SK-N-SH (cell line): ENCODE measurements around the gene AFF3. TPM values are rescaled to one million over a fixed set of nuclear protein-coding genes. Genes with fewer than 3 reads are reported as not detected.

ENCODE experiments used
- CTCF ChIA-PET: fragments of 300-600, 350-600 bp; formaldehyde crosslinking; extraction: SDS; loops from one replicate; lab custom pipeline; 2021; lab: Yijun Ruan, JAX
- POLR2A ChIA-PET: fragments of 350-600 bp; sonication (Branson Sonifier 250); formaldehyde crosslinking; extraction: SDS; loops from one replicate; lab custom pipeline; 2020; ENCODE audit warnings: antibody characterized with exemption, inconsistent platforms; lab: Yijun Ruan, JAX
- DNase-seq: peaks from one replicate; pipeline ENCODE4 v3.0.0; 2012
- H2AFZ ChIP-seq: fragments of 200-600 bp; sonication (generic); 2 replicates; pipeline ENCODE4 v1.8.1; 2016; ENCODE audit warnings: antibody characterized with exemption, mild to moderate bottlenecking, low read depth
- H3F3A ChIP-seq: fragments of 200-600 bp; sonication (generic); replicated peaks from 2 replicates; pipeline ENCODE3; 2016; ENCODE audit warnings: antibody characterized with exemption, mild to moderate bottlenecking; ENCODE audit not compliant: insufficient read depth
- H3K27ac ChIP-seq, 2 experiments: fragments of 200-500 bp in 1 of 2; fragments of 200-600 bp in 1 of 2; sonication (Bioruptor generic) in 1 of 2; sonication (generic), shearing (Covaris generic) in 1 of 2; 2 replicates each; pipeline versions ENCODE4 v1.5.1 to v1.6.1; 2014 to 2016; ENCODE audit warnings: low read depth in 2 of 2, inconsistent platforms in 1 of 2, low read length in 1 of 2, mild to moderate bottlenecking in 1 of 2, mixed read lengths in 1 of 2
- H3K27me3 ChIP-seq: fragments of 200-600 bp; sonication (generic), shearing (Covaris generic); 2 replicates; pipeline ENCODE4 v1.6.1; 2016; ENCODE audit warnings: mixed run types; ENCODE audit not compliant: insufficient read depth
- H3K36me3 ChIP-seq, 2 experiments: fragments of 200-500 bp in 1 of 2; fragments of 200-600 bp in 1 of 2; sonication (Bioruptor generic) in 1 of 2; sonication (generic) in 1 of 2; replicated peaks in 1 of 2; 2 replicates each; pipeline versions ENCODE3 to v1.5.1; 2014 to 2016; ENCODE audit warnings: low read length in 1 of 2, mild to moderate bottlenecking in 1 of 2; ENCODE audit not compliant: insufficient read depth in 2 of 2, control insufficient read depth in 1 of 2
- H3K4me1 ChIP-seq, 2 experiments: fragments of 200-500 bp in 1 of 2; fragments of 200-600 bp in 1 of 2; sonication (Bioruptor generic) in 1 of 2; sonication (generic), shearing (Covaris generic) in 1 of 2; 2 replicates each; pipeline versions ENCODE4 v1.5.1 to v1.6.1; 2014 to 2016; ENCODE audit warnings: low read depth in 1 of 2, low read length in 1 of 2, mixed run types in 1 of 2; ENCODE audit not compliant: insufficient read depth in 2 of 2, control insufficient read depth in 1 of 2
- H3K4me2 ChIP-seq: fragments of 200-600 bp; sonication (generic), shearing (Covaris generic); 2 replicates; pipeline ENCODE4 v1.6.1; 2017; ENCODE audit warnings: mixed run types
- H3K4me3 ChIP-seq, 2 experiments: fragments of 200-500 bp in 1 of 2; fragments of 200-600 bp in 1 of 2; sonication (Bioruptor generic) in 1 of 2; sonication (generic), shearing (Covaris generic) in 1 of 2; 2 replicates each; pipeline versions ENCODE4 v1.5.1 to v1.8.1; 2014 to 2016; ENCODE audit warnings: low read depth in 2 of 2, inconsistent platforms in 1 of 2, low read length in 1 of 2, mild to moderate bottlenecking in 1 of 2, mixed read lengths in 1 of 2, moderate library complexity in 1 of 2
- H3K79me2 ChIP-seq: fragments of 200-600 bp; sonication (generic); 2 replicates; pipeline ENCODE4 v1.8.1; 2017; ENCODE audit warnings: mild to moderate bottlenecking; ENCODE audit not compliant: insufficient read depth
- H3K9ac ChIP-seq: fragments of 200-600 bp; sonication (generic); 2 replicates; pipeline ENCODE4 v1.6.1; 2017; ENCODE audit warnings: mixed run types
- H3K9me2 ChIP-seq: fragments of 200-600 bp; sonication (generic); 2 replicates; pipeline ENCODE4 v1.6.1; 2017; ENCODE audit warnings: mixed run types
- H3K9me3 ChIP-seq: fragments of 200-600 bp; sonication (generic); 2 replicates; pipeline ENCODE4 v1.6.1; 2017; ENCODE audit warnings: mixed run types, mild to moderate bottlenecking, moderate library complexity
- H4K20me1 ChIP-seq: fragments of 200-600 bp; sonication (generic); 2 replicates; pipeline ENCODE4 v1.6.1; 2017; ENCODE audit warnings: mild to moderate bottlenecking, mixed run types; ENCODE audit not compliant: insufficient read depth
- CHD2 ChIP-seq: fragments of 150-350 bp; IDR thresholded peaks from 2 replicates; pipeline ENCODE4 v1.6.1; 2018; ENCODE audit warnings: low read length; ENCODE audit not compliant: partially characterized antibody
- EZH2phosphoT487 ChIP-seq: fragments of 200-600 bp; sonication (generic); IDR thresholded peaks from 2 replicates; pipeline ENCODE4 v1.6.1; 2017; ENCODE audit warnings: low read depth, mixed run types, mild to moderate bottlenecking, antibody characterized with exemption, moderate library complexity, borderline replicate concordance
- FOXJ3 ChIP-seq: sonication (generic); formaldehyde crosslinking; IDR thresholded peaks from 2 replicates; pipeline ENCODE4 v1.5.1; 2020; ENCODE audit warnings: mild to moderate bottlenecking, missing genetic modification reagents
- FOXM1 ChIP-seq: IDR thresholded peaks from 2 replicates; pipeline ENCODE4 v1.4.0; 2012; ENCODE audit warnings: low read depth, mild to moderate bottlenecking
- GABPA ChIP-seq: IDR thresholded peaks from 2 replicates; pipeline ENCODE4 v1.4.0; 2012; ENCODE audit warnings: low read depth, mild to moderate bottlenecking
- GATA2 ChIP-seq: sonication (generic); formaldehyde crosslinking; IDR thresholded peaks from 2 replicates; pipeline ENCODE4 v1.5.0; 2020; ENCODE audit warnings: mild to moderate bottlenecking, missing genetic modification reagents
- IRF3 ChIP-seq: fragments of 150-350 bp; IDR thresholded peaks from 2 replicates; pipeline ENCODE4 v1.6.1; 2016; ENCODE audit warnings: mild to moderate bottlenecking, low read depth, low read length
- JUND ChIP-seq: IDR thresholded peaks from 2 replicates; pipeline ENCODE4 v1.4.0; 2012
- MEF2A ChIP-seq: IDR thresholded peaks from 2 replicates; pipeline ENCODE4 v1.4.0; 2012; ENCODE audit warnings: low read depth, borderline replicate concordance
- MXI1 ChIP-seq: IDR thresholded peaks from 2 replicates; pipeline ENCODE4 v1.6.1; 2012; ENCODE audit warnings: mild to moderate bottlenecking, low read depth, low read length, improper control_type of control experiment
- NFIC ChIP-seq: IDR thresholded peaks from 2 replicates; pipeline ENCODE4 v1.4.0; 2012; ENCODE audit warnings: borderline replicate concordance
- NRF1 ChIP-seq: IDR thresholded peaks from 2 replicates; pipeline ENCODE4 v1.6.1; 2012; ENCODE audit warnings: low read depth, mild to moderate bottlenecking, low read length
- PBX3 ChIP-seq: IDR thresholded peaks from 2 replicates; pipeline ENCODE4; 2012
- RCOR1 ChIP-seq: fragments of 150-350 bp; IDR thresholded peaks from 2 replicates; pipeline ENCODE4 v1.6.1; 2017; ENCODE audit warnings: antibody characterized with exemption, low read length
- RFX5 ChIP-seq: IDR thresholded peaks from 2 replicates; pipeline ENCODE4 v1.6.1; 2012; ENCODE audit warnings: mild to moderate bottlenecking, improper control_type of control experiment, low read length
- RXRA ChIP-seq: IDR thresholded peaks from 2 replicates; pipeline ENCODE4 v1.4.0; 2012; ENCODE audit warnings: low read depth, mild to moderate bottlenecking, borderline replicate concordance
- SMC3 ChIP-seq: IDR thresholded peaks from 2 replicates; pipeline ENCODE4 v1.6.1; 2012; ENCODE audit warnings: low read depth, low read length, improper control_type of control experiment
- TAF1 ChIP-seq: IDR thresholded peaks from 2 replicates; pipeline ENCODE4 v1.6.1; 2012; ENCODE audit warnings: low read depth, mild to moderate bottlenecking, low read length, moderate library complexity, borderline replicate concordance
- TEAD4 ChIP-seq: IDR thresholded peaks from 2 replicates; pipeline ENCODE4 v1.4.0; 2012; ENCODE audit warnings: mild to moderate bottlenecking, borderline replicate concordance; ENCODE audit not compliant: insufficient read depth
- YY1 ChIP-seq: IDR thresholded peaks from 2 replicates; pipeline ENCODE4 v1.4.0; 2012; ENCODE audit warnings: low read depth, mild to moderate bottlenecking
- ZBTB33 ChIP-seq: IDR thresholded peaks from 2 replicates; pipeline ENCODE4 v1.4.0; 2012; ENCODE audit warnings: low read depth, borderline replicate concordance
- WGBS: methylation state at CpG from one replicate; pipeline ENCODE4 v1.1.6; 2017; ENCODE audit warnings: low lambda C conversion rate; 5-methylcytosine and 5-hydroxymethylcytosine counted together
- polyA plus RNA-seq, 3 experiments: library from polyadenylated mRNA; depleted of rRNA; stranded (reverse); fragments of >200 nt; gene quantifications; 2 replicates each; pipeline ENCODE4 v1.2.3, GENCODE V29; 2012
- TF ChIP-seq, protein P1 (sequence below): fragments of 150-350 bp; IDR thresholded peaks from 2 replicates; pipeline ENCODE4 v1.6.1; 2017; ENCODE audit warnings: antibody characterized with exemption, low read length, low read depth, borderline replicate concordance

AFF3 gene
- polyA plus RNA-seq, 1 of the 3 experiments (the other 2 are of a cell fraction), result 0.36 TPM

DNA sequence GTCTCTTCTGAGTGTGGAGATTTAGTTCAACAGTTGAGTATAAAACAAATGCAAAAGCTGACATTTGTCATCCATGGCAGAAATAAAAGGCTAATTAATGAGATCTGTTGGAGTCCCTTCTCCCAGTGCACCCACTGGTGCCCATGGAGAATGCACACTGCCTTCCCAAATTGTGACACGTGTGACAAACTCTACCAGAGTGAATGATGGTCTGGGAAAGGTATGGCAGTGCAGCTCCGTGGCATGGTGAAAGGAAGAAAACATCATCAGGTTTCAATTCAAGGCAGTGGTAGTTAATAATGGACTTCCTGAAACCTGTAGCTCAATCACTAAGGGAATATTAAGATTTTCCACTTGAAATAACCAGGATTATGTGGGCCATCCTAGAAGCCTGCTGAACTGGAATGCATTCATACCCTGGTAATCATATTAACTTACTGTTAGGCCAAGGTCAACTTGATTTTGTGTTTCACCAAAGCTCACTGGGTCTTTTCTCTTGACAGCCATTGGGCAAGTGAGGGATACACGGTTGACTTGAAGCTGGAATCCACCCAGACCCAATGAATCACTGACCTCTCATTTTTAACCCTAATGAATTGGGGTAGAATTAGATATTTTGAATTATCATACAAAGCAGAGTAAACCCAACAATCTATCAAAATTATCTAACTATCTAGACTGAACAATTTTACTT, 167.6 kb downstream of the AFF3 start:
- peaks cover 10 to 22% of the 10 kb centered on the region in 2 experiments; a peak in 3 of 4 replicates for H3K4me1 ChIP-seq
- POLR2A ChIA-PET, result no interaction called here
- CTCF ChIA-PET, result interaction anchor here (0.6 to 1.5 kb wide), 4 partner anchors 9 to 437 kb away, joined by 3 to 8 read pairs (median 4); no protein-coding TSS in a partner anchor
- H3K27ac ChIP-seq, result peak overlapping the region; percentile 50 to 78
- H4K20me1 ChIP-seq, result no peaks in the 10 kb centered on the region
- no peaks in the 10 kb centered on the region for H3K9me3 ChIP-seq
- H3K4me3 ChIP-seq, result no peak overlapping the region
- H2AFZ ChIP-seq, result no peak overlapping the region
- no peaks in the 10 kb centered on the region for H3K79me2 ChIP-seq
- peak overlapping the region; percentile 47 for H3K4me2 ChIP-seq
- TF ChIP-seq RXRA, result 0 out of 2 replicates have a peak, but pooled peaks have one; percentile 3
- 0 out of 2 replicates have a peak, but pooled peaks have one; percentile 7 for TF ChIP-seq JUND
- no peak for TF ChIP-seq ZBTB33
- TF ChIP-seq PBX3, result 0 out of 2 replicates have a peak, but pooled peaks have one; percentile 15
- no peaks in the 10 kb centered on the region for H3K27me3 ChIP-seq
- 14% methylated on average over 3 of the region's 3 CpGs for WGBS
- no peak overlapping the region for H3K9ac ChIP-seq
- no peaks in the 10 kb centered on the region for H3K36me3 ChIP-seq
- peaks cover 11% of the 10 kb centered on the region for H3F3A ChIP-seq
- no peak for DNase-seq
- no peaks in the 10 kb centered on the region for H3K9me2 ChIP-seq

DNA sequence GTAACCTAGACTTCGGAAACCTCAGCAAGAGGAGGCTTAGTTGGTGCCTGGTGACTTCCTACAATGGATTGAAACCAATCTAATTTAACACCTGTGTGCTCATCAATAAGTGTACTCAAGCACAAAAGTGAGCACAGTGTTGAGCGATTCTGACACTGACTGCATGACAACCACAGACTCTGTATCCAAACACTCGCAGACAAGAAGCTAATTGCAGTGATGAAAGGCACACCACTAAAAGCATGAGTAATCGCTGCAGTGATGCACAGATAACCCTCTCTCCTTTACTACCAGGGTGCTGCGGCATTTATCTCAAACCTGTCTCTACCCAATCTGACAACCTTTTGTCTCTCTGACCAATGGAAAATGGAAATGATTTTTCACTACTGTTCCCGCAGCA, 168.1 kb downstream of the AFF3 start:
- no peaks in the 10 kb centered on the region for H3K9me3 ChIP-seq
- no peaks in the 10 kb centered on the region for H3K27me3 ChIP-seq
- POLR2A ChIA-PET, result interaction anchor here (1.3 kb wide), 1 partner anchor 233 kb away, joined by 4 read pairs; no protein-coding TSS in a partner anchor
- no peaks in the 10 kb centered on the region for H3K36me3 ChIP-seq
- H3K79me2 ChIP-seq, result no peaks in the 10 kb centered on the region
- H3K4me3 ChIP-seq, result no peak overlapping the region
- H3K9ac ChIP-seq, result no peak overlapping the region
- peak; percentile 67 for DNase-seq
- H3K4me2 ChIP-seq, result peak overlapping the region; percentile 47
- no peak overlapping the region for H2AFZ ChIP-seq
- peaks cover 11% of the 10 kb centered on the region for H3F3A ChIP-seq
- peak overlapping the region; percentile 50 to 78; a peak in 3 of 4 replicates for H3K27ac ChIP-seq
- peaks cover 10 to 22% of the 10 kb centered on the region in 2 experiments; a peak in 3 of 4 replicates for H3K4me1 ChIP-seq
- H4K20me1 ChIP-seq, result no peaks in the 10 kb centered on the region
- no peaks in the 10 kb centered on the region for H3K9me2 ChIP-seq
- CTCF ChIA-PET, result interaction anchor here (1.1 kb wide), 1 partner anchor 10 kb away, joined by 8 read pairs; no protein-coding TSS in a partner anchor
- WGBS, result 21% methylated on average over 6 of the region's 6 CpGs
- TF ChIP-seq JUND, result peak; percentile 66
- TF ChIP-seq TAF1, result no peak
- no peak for TF ChIP-seq YY1
- peak; percentile 85 for TF ChIP-seq FOXJ3 (CRISPR knock-in tag)
- TF ChIP-seq MXI1, result peak; percentile 51; the same call in 1 of the 2 replicates
- no peak for TF ChIP-seq IRF3
- no peak for TF ChIP-seq MEF2A
- peak; percentile 93 for TF ChIP-seq RCOR1
- peak; percentile 81 for TF ChIP-seq CHD2
- no peak for TF ChIP-seq EZH2phosphoT487
- no peak for TF ChIP-seq RFX5
- TF ChIP-seq GATA2, result peak; percentile 99
- TF ChIP-seq GABPA, result no peak
- TF ChIP-seq RXRA, result 0 out of 2 replicates have a peak, but pooled peaks have one; percentile 10
- TF ChIP-seq SMC3, result no peak
- TF ChIP-seq FOXM1, result no peak
- no peak for TF ChIP-seq NRF1
- TF ChIP-seq TEAD4, result 0 out of 2 replicates have a peak, but pooled peaks have one; percentile 54
- TF ChIP-seq NFIC, result peak; percentile 11; the same call in 1 of the 2 replicates
- TF ChIP-seq, protein P1, sequence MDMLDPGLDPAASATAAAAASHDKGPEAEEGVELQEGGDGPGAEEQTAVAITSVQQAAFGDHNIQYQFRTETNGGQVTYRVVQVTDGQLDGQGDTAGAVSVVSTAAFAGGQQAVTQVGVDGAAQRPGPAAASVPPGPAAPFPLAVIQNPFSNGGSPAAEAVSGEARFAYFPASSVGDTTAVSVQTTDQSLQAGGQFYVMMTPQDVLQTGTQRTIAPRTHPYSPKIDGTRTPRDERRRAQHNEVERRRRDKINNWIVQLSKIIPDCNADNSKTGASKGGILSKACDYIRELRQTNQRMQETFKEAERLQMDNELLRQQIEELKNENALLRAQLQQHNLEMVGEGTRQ, result no peak
